SK-N-SH (cell line): ENCODE results near the gene NID1.

Experiments used
- CHD2 ChIP-seq: fragments of 150-350 bp; IDR thresholded peaks from 2 replicates; pipeline ENCODE4 v1.6.1; 2018; ENCODE audit warnings: low read length; ENCODE audit not compliant: partially characterized antibody
- CTCF ChIP-seq: fragments of 200-600 bp; sonication (generic); IDR thresholded peaks from 2 replicates; pipeline ENCODE4 v1.6.1; 2017; ENCODE audit warnings: antibody characterized with exemption, mild to moderate bottlenecking, moderate library complexity
- ELF1 ChIP-seq: IDR thresholded peaks from 2 replicates; pipeline ENCODE4 v1.4.0; 2012
- EP300 ChIP-seq, 2 experiments: IDR thresholded peaks; 2 replicates each; pipeline versions ENCODE4 v1.4.0 to v1.6.1; 2012; ENCODE audit warnings: borderline replicate concordance in 1 of 2, low read depth in 1 of 2, low read length in 1 of 2
- EZH2phosphoT487 ChIP-seq: fragments of 200-600 bp; sonication (generic); IDR thresholded peaks from 2 replicates; pipeline ENCODE4 v1.6.1; 2017; ENCODE audit warnings: low read depth, mixed run types, mild to moderate bottlenecking, antibody characterized with exemption, moderate library complexity, borderline replicate concordance
- FOXM1 ChIP-seq: IDR thresholded peaks from 2 replicates; pipeline ENCODE4 v1.4.0; 2012; ENCODE audit warnings: low read depth, mild to moderate bottlenecking
- GATA2 ChIP-seq: sonication (generic); formaldehyde crosslinking; IDR thresholded peaks from 2 replicates; pipeline ENCODE4 v1.5.0; 2020; ENCODE audit warnings: mild to moderate bottlenecking, missing genetic modification reagents
- MAX ChIP-seq: IDR thresholded peaks from 2 replicates; pipeline ENCODE4 v1.4.0; 2012; ENCODE audit warnings: low read depth
- MXI1 ChIP-seq: IDR thresholded peaks from 2 replicates; pipeline ENCODE4 v1.6.1; 2012; ENCODE audit warnings: mild to moderate bottlenecking, low read depth, low read length, improper control_type of control experiment
- POLR2AphosphoS5 ChIP-seq: IDR thresholded peaks from 2 replicates; pipeline ENCODE4 v1.6.1; 2012; ENCODE audit warnings: low read depth, low read length
- RAD21 ChIP-seq: IDR thresholded peaks from 2 replicates; pipeline ENCODE4 v1.6.1; 2012; ENCODE audit warnings: mild to moderate bottlenecking, low read length
- RFX5 ChIP-seq: IDR thresholded peaks from 2 replicates; pipeline ENCODE4 v1.6.1; 2012; ENCODE audit warnings: mild to moderate bottlenecking, improper control_type of control experiment, low read length
- TEAD4 ChIP-seq: IDR thresholded peaks from 2 replicates; pipeline ENCODE4 v1.4.0; 2012; ENCODE audit warnings: mild to moderate bottlenecking, borderline replicate concordance; ENCODE audit not compliant: insufficient read depth
- USF2 ChIP-seq: fragments of 150-350 bp; IDR thresholded peaks from 2 replicates; pipeline ENCODE4 v1.6.1; 2017; ENCODE audit warnings: antibody characterized with exemption, low read length, low read depth, borderline replicate concordance

- TF ChIP-seq GATA2 (CRISPR knock-in tag): no peak
- no peak for TF ChIP-seq CTCF
- TF ChIP-seq MAX: no peak
- TF ChIP-seq USF2: no peak
- no peak for TF ChIP-seq EZH2phosphoT487
- TF ChIP-seq EP300 (IDR thresholded peaks at IDR 0.05; ENCODE audit: borderline replicate concordance in 1 of 2, low read depth in 1 of 2, low read length in 1 of 2): no peak
- no peak for TF ChIP-seq MXI1
- TF ChIP-seq TEAD4: no peak
- TF ChIP-seq ELF1: no peak
- no peak for TF ChIP-seq RAD21
- no peak for TF ChIP-seq CHD2
- TF ChIP-seq POLR2AphosphoS5: no peak
- TF ChIP-seq FOXM1: no peak
- no peak for TF ChIP-seq RFX5
Measured at GRCh38 chr1:236084386-236084730, 19.5 kb upstream of the NID1 start.
